HL-60/S4 (cell line): ENCODE results near the gene ALDOA.
"Not testable (repeated sequence)": the region's sequence is repeated elsewhere in the genome, so short reads cannot be mapped to it uniquely, and the experiment has no call there.

ENCODE experiments used
- in situ Hi-C: fragments of 300-500 bp; cut with MboI; formaldehyde crosslinking; loops from 2 replicates; pipeline ENCODE4 v1.14.3; 2022; ENCODE audit warnings: low sequenced_read_pairs

The ALDOA gene

GRCh38 chr16:30065102-30065942, at the start of gene ALDOA:
Gene ALDOA, plus strand, starts transcription at chr16:30065760. Its CDS starts 1,138 bp downstream, at chr16:30066898.
- in situ Hi-C loops = no loop called here

- in situ Hi-C loops = no loop called here
Measured at GRCh38 chr16:30016555-30017276, 48.8 kb upstream of the ALDOA start.

DNA sequence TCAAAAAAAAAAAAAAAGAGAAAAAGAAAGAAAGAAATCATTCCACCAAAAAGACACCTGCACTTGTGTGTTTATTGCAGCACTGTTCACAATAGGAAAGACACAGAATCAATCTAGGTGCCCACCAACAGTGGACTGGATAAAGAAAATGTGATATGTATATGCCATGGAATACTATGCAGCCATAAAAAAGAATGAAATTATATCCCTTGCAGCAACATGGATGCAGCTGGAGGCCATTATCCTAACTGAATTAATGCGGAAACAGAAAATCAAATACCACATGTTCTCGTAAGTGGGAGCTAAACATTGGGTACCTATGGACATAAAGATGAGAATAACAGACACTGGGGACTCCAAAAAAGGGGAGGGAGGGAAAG, 48.3 kb upstream of the ALDOA start:
- in situ Hi-C loops = no loop called here

GRCh38 chr16:30017937-30018336, 47.6 kb upstream of the ALDOA start:
- in situ Hi-C loops = not testable (repeated sequence)

DNA sequence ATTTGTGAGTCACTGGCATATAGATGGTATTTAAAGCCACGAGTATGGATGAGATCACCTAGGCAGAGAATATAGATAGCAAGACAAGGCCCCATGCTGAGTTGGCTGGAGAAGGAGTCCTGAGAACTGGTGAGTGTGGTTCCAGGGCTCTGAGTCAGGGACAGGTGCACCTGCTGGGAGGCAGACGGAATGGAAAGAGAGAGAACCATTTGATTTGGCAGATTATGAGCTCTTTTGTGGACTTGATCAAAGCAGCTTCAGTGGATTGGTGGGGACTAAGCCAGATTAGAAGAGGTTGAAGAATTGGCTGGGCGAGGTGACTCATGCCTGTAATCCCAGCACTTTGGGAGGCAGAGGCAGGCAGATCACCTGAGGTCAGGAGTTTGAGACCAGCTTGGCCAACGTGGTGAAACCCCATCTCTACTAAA, 46.8 kb upstream of the ALDOA start:
- in situ Hi-C loops = no loop called here

- in situ Hi-C loops = loop anchor here (5.0 kb wide), 1 partner anchor 326 kb away; no protein-coding TSS in a partner anchor
Measured at GRCh38 chr16:30022887-30023286, 42.7 kb upstream of the ALDOA start, which contains the start of gene C16orf92. Gene C16orf92, plus strand, starts transcription at chr16:30023198. Its CDS starts 143 bp downstream, at chr16:30023341.

- in situ Hi-C loops = loop anchor here (5.0 kb wide), 1 partner anchor 326 kb away; no protein-coding TSS in a partner anchor
Measured at GRCh38 chr16:30023586-30023985, 42.0 kb upstream of the ALDOA start.

- in situ Hi-C loops = loop anchor here (5.0 kb wide), 1 partner anchor 327 kb away; no protein-coding TSS in a partner anchor
Measured at GRCh38 chr16:30024451-30024850, 41.1 kb upstream of the ALDOA start.

- in situ Hi-C loops = no loop called here
Measured at GRCh38 chr16:30025156-30025555, 40.4 kb upstream of the ALDOA start.

- in situ Hi-C loops = no loop called here
Measured at GRCh38 chr16:30025574-30025973, 40.0 kb upstream of the ALDOA start.

DNA sequence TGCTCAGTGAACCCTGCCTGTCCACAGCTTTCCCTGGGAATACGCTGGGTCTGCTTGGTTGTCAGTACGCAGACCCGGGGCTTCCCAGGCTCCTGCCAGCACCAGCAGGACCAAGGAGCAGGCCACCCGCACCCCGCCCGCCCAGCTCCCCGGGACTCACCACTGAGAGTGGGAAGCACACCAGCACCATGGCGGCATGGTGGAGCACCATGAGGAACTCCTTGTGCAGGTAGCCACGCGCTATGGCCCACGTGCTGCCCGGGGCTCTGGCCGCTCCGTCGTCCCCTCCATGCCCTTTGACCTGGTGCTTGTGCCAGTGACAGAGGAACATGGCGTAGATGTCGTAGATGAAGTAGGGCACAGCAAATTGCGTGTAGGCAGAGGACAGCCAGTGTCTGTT, 39.1 kb upstream of the ALDOA start:
- in situ Hi-C loops = no loop called here

DNA sequence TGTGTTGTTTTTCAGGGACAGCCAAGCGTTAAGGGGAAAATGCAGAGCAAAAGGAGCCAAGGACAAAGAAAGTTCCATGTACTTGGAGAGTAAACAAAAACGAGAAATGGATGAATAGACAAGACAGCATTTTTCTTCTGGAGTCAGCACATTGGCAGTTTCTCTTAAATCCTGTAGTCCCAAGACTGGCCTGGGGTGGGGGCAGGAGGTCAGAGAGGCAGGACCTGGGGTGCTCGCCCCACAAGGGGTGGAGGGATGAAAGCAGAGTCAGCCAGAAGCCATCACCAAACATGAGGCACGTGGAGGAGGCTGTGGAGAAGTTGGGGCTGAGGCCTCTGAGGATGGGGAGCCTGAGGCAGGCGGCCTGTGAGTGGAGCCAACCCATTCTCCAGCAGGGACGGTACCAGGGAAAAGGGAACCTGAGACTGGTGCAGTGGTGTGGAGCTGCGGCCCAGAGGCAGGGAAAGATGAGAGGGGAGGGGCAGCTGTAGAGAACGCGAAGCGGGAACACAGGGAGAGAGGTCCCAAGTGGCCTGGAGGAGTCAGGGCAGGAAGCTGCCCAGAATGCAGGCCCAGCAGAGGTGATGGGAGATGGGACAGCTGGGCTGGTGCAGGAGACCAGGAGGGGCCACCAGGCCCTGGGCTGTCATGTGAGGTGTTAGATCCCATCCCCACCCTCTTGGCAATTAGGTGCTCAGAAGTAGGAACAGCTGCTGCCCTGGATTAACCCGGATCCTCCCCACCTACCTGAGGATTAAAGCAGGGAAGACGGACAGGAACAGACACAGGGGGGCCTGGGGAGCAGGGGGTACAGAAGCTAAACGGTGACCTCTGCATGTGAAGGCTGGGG, 37.7 kb upstream of the ALDOA start:
- in situ Hi-C loops = no loop called here

- in situ Hi-C loops = no loop called here
Measured at GRCh38 chr16:30028438-30029076, 37.0 kb upstream of the ALDOA start.

DNA sequence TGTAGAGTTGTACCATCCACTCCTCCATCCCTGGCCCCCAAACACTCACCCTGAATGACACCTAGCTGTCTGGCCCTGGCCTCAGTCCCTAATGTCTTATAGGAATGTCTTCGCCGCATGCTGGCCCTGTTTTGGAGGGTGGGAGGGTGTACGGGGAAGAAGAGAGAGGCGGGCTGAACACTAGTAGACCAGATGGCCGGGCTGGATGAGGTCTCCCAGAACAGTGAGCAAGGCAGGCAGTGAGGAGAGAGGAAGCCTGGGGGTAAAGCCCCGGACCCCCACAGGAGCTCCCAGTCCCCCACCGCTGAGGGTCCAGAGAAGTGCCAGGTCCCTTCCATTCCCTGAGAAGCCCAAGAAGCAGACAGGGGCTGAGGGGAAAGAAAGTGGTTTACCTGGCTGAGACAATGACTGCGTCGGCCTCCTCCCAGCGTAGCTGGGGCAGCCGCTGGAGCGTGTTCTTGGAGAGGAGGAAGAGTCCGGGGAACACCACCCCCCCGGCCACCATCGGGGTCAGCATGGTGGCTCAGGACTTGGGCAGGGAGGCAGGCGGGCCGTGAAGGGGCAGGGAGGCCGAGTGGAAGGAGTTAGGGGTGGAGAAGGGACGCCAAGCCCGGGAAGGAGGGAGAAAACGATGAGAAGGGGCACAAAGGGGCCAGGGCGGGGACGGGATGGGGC, 35.4 kb upstream of the ALDOA start:
- in situ Hi-C loops = no loop called here

DNA sequence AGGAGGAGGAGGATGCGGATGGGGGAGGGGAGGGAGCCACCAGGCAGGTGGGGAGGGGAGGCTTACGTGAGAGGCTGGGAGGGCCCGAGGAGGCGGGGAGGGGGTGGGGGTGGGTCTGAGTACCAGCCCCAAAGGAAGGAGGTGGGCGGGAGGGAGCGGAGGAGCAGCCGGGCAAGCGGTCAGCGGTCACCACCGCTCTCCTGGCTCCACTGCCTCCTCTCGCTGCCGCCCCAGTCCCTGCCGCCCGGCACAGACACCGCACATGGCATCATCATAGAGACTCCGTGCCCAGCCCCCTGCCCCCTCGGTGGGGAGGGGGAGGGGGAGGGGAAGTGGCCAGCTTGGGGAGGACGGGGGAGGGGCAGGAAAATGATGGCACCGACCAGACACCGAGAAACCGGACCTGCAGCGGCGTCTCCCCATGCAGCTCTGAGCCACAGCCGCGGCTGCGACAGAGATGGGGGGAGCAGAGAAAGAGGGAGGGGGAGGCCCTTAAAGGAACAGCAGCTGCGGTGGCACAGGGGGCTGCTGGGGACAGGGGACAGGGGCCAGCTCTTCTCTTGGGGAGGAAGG, 34.6 kb upstream of the ALDOA start, which contains the start of gene TLCD3B:
Gene TLCD3B (minus strand): TSS at position 431 of the 573 bp plus-strand sequence. CDS start 744 bp downstream, outside the sequence.
- in situ Hi-C loops = no loop called here

DNA sequence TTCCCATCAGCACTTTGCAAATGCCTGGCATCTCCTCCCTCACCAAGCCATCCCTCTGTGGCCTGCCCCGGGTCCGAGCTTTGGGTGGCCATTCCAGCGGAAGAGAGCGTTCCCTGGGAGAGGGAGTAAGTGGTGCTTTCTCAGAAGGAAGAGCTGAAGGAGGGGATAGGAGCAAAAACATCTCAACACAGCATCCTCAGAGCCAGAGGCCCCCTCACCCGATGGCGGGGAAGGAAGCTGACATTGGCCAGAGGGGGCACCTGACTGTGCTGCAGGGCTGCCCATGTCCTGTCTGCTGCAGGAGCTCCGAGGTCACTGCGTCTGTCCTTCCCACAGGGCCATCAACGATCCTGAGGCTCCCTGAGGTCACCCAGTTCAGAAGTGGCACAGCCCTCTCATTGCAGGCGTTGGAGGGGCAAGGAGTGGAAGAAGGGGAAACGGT, 34.1 kb upstream of the ALDOA start:
- in situ Hi-C loops = no loop called here

DNA sequence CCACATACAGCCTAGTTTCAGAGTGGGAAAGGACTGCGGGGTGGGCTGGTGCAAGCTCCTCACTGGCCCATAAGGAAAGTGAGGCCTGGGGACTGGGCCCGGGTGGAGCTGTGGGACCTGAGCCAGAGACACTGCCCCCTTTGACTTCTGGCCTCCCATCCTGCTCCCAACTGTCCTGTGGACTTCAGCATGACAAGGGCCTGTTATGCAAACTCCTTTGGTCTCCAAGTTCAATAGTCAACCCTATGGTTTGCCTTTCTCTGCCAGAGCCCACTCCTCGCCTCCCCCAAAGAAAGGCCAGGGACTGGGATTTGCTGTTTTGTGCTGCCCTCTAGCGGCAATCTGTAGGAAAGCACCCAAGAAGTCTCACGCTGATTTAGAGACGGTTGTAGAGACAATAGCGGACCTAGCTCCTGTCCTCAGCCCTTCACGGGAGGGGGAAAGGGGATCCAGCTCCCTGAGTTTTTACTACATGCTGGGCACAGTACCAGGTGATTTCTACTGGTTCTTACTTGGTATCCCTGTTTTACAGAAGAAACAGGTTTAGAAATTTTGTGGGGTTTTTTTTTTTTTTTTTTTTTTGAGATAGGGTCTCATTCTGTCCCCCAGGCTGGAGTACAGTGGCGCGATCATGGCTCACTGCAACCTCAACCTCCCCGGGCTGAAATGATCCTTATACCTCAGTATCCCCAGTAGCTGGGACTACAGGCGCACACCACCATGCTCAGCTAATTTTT, 33.3 kb upstream of the ALDOA start:
- in situ Hi-C loops = no loop called here

GRCh38 chr16:30033270-30033669, 32.3 kb upstream of the ALDOA start:
- in situ Hi-C loops = no loop called here

DNA sequence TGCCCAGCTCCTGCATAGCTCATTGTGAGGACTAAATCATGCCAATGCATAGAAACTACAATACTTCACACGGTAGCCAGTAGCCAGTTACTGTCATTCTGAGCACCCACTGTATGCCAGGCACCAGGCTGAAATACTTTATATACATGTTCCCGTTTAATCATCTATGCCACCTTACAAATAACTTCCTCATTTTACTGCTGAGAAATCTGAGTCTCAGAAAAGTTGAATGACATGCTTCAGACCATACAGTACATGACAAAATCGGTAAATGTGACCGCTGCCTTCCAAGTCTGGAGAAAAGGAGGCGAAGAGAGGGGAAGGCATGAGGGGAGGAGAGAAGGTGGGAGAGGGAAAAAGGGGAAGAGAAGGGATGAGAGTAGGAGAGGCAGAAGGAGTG, 25.3 kb upstream of the ALDOA start:
- in situ Hi-C loops = no loop called here
